HG03469 (cell line): ENCODE data around the gene SIGLEC6.

ENCODE experiments used
- ATAC-seq: cut with Tn5 transposase; IDR thresholded peaks from one replicate; pipeline ENCODE4 v1.9.1; 2021; ENCODE audit warnings: mild to moderate bottlenecking, moderate library complexity, moderate number of reproducible peaks; ENCODE audit not compliant: unreplicated experiment

SIGLEC6 gene

GRCh38 chr19:51478381-51479234 lies 52.9 kb downstream of the SIGLEC6 start, which contains the start of gene CEACAM18:
Gene CEACAM18, plus strand, starts transcription at chr19:51478539.
- ATAC-seq = no peak

- ATAC-seq = no peak
Measured at GRCh38 chr19:51477344-51477743, 54.1 kb downstream of the SIGLEC6 start.

DNA sequence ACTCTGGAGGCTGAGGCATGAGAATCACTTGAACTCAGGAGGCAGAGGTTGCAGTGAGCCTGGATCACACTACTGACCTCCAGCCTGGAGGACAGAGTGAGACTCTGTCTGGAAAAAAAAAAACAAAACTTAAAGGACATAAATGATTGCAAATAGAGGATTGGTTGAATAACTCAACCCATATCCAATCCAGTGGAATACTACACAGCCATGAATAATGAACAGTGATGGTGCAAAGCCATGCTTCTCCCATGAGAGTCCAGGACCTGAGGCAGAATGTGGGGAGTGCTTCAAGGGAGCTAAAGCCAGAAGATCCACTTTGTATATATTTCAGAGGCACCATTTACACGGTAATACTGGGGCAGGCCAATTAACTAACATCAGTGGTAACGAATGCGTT lies 55.3 kb downstream of the SIGLEC6 start:
- ATAC-seq = no peak

DNA sequence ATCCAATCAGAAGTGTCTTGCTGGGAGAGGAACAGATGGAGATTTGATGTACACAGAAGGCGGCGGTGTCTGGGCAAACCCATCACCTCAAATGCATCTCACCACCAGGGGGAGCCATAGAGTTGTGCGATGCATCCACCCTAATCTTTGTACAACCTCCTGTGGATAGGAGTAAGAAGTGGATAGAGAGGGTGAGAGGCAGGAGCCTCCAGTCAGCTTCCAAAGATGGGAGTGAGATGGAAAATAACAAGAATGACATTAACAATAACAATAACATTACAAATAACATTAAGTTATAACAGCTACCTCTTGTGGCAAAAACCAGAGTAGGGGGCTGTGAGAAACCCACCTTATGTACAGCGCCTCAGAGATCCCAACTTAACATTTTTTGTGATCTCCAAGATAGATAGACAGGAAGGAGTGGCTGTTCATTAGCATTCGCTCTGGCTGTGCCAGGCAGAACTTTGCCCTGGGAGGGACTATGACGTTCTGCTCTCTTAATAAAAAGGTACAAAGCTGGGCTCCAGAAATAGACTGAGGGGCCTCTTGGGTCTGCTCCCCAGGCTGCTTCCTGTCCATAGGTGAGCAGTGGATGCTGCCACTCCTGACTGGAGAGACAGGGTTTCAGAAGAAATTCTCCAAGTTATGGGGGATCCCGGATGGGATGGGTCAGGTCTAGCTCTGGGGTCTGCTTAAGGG lies 58.3 kb downstream of the SIGLEC6 start:
- ATAC-seq = no peak

GRCh38 chr19:51472607-51473006 lies 58.9 kb downstream of the SIGLEC6 start:
- no peak for ATAC-seq

GRCh38 chr19:51471527-51471926 lies 59.9 kb downstream of the SIGLEC6 start:
- ATAC-seq = no peak

- ATAC-seq = no peak
Measured at GRCh38 chr19:51470966-51471365, 60.5 kb downstream of the SIGLEC6 start.

- ATAC-seq = no peak
Measured at GRCh38 chr19:51469629-51470028, 61.8 kb downstream of the SIGLEC6 start.

- no peak for ATAC-seq
Measured at GRCh38 chr19:51469162-51469561, 62.3 kb downstream of the SIGLEC6 start.

DNA sequence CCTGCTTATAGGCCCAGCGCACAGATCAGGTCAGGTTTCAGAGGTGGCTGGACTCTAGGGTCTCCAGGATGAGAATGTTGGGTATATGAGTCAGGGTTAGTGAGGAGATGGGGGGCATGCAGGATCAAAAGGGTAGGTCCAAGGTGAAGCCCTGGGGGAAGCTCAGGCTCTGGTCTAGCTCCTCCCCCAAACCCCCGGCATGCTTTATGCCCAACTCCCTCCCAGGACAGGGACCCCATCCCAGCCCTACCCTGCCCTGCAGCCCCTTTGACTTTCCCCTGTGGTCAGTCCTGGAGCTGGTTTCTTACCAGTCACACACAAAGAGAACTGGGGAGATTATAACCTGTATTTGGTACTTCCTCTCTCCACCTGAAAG lies 62.9 kb downstream of the SIGLEC6 start:
- ATAC-seq = no peak

- no peak for ATAC-seq
Measured at GRCh38 chr19:51467864-51468544, 63.5 kb downstream of the SIGLEC6 start.
